Measurements from ENCODE around the gene SEC31A.

SEC31A gene

GRCh38 chr4:82798168-82799005 is 92.6 kb downstream of the SEC31A start, which contains the start of gene SCD5:
SCD5 (minus strand) TSS chr4:82798796; CDS start chr4:82798537, 259 bp downstream.
- DNase-seq (ENCODE audit: low read depth in 3 of 3, low spot score in 1 of 3), result no peak

GRCh38 chr4:82797405-82798111 is 93.4 kb downstream of the SEC31A start:
- DNase-seq (ENCODE audit: low read depth in 3 of 3, low spot score in 1 of 3), result no peak

- no peak for DNase-seq (ENCODE audit: low read depth in 3 of 3, low spot score in 1 of 3)
These were observed 93.9 kb downstream of the SEC31A start for GRCh38 chr4:82797040-82797404.

DNA sequence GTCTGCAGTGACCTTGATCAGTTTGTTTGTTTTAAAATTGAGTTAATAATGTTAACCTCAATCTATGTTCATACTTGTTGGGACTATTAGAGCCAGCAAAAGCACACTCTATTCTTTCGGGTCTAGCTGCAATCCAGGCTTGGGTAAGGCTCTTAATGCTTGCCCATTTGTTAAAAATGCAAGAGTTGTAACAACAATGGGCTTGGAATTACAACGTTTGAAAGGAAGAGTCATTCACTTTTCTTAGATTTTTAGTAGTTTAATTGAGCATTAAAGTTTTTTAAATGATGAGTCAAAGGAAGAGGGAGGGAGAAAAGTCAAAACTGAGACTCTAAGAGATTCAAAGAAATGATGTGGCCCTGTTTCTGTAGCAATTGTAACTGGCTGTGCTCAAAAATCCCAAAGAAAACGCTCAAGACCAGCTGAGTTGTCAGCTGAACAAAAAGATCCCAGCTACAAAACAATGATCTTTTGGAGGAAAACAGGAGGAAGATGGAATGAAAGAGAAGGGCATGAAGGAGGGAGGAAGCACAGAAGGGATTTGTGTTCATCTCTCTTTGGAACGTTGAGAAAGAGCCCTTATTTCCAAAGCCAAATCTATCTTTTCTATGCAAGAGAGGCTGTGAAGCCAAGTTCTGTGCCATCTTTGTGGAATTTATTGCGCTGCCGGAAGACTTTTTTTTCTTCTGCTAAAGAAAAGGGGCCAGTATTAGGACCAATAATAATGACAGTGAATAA is 97.9 kb downstream of the SEC31A start:
- no peak for DNase-seq (ENCODE audit: low read depth in 3 of 3, low spot score in 1 of 3)

DNA sequence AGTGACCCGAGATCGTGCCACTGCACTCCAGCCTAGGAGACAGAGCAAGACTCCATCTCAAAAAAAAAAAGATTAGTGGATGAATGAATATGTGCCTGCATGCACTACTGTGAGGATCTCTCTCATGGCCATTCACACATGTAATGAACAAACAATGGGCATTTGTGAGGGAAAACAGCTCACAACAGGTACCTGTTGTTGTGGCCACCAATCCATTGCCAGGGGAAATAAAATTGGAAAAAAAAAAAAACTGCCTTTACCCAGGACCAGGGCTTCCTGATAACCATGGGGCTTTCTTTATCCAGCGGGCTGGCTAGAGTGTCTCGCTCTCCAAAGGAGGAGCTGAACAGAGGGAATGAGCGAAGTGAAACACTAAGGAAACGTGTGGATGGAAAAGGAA is 99.8 kb downstream of the SEC31A start:
- DNase-seq (ENCODE audit: low read depth in 3 of 3, low spot score in 1 of 3), result no peak

GRCh38 chr4:82790060-82790660 is 100.8 kb downstream of the SEC31A start:
- DNase-seq (ENCODE audit: low read depth in 3 of 3, low spot score in 1 of 3), result no peak

GRCh38 chr4:82789025-82789776 is 101.8 kb downstream of the SEC31A start:
- no peak for DNase-seq (ENCODE audit: low read depth in 3 of 3, low spot score in 1 of 3)

DNA sequence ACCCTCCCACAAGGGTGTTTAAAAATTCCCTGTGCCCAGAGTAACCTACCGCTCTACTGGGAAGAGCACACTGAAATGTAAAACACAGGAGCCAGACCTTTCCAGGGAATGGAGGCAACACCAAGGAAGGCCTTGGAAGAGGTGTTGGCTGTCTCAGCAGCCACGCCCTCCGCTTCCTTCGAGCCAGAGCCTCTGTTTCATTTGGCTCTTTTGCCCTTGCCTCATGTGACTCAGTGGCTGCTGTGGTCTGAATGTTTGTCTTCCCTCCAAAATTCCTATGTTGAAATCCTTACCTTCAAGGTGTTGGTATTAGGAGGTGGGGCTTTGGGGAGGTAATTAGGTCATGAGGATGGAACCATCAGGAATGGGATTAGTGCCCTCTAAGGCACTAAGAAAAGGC is 103.6 kb downstream of the SEC31A start:
- no peak for DNase-seq (ENCODE audit: low read depth in 3 of 3, low spot score in 1 of 3)

GRCh38 chr4:82786828-82787227 is 104.1 kb downstream of the SEC31A start:
- DNase-seq (ENCODE audit: low read depth in 3 of 3, low spot score in 1 of 3), result no peak

DNA sequence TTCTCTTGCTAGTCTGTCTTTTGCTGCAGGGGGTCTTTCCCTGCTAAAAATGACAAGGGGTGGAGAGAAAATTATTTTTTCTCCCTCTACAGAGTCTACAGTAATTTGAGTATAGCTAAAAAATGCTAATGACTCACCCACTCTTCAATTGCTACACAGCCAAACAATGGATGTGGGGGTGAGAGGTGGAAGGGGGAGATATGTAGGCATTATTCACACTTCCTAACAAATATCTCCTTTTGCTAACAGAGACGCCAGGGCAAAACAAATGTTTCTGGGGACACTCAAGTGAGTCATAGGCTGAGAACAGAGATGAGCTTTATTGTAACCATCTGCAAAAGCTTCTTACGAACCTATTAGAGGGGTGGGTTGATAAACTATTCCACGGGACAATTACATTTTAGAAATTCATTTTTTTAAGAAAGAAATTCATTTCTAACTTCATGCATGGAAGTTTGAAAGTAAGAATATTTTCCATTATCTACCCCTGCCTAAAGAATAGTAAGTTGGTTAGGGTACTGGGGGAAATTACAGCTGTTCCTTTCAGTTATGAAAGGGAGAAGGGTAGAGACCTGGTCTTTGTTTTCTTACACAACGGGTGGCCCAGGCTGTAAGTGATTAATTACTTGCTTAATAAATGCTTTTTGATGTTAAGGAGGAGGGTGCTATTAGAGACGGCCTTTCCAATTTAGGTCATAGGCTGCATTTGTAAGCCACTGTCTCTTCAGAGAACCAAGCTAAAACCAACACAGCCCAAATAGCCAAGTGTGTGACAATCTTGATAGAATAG is 105.1 kb downstream of the SEC31A start:
- no peak for DNase-seq (ENCODE audit: low read depth in 3 of 3, low spot score in 1 of 3)

DNA sequence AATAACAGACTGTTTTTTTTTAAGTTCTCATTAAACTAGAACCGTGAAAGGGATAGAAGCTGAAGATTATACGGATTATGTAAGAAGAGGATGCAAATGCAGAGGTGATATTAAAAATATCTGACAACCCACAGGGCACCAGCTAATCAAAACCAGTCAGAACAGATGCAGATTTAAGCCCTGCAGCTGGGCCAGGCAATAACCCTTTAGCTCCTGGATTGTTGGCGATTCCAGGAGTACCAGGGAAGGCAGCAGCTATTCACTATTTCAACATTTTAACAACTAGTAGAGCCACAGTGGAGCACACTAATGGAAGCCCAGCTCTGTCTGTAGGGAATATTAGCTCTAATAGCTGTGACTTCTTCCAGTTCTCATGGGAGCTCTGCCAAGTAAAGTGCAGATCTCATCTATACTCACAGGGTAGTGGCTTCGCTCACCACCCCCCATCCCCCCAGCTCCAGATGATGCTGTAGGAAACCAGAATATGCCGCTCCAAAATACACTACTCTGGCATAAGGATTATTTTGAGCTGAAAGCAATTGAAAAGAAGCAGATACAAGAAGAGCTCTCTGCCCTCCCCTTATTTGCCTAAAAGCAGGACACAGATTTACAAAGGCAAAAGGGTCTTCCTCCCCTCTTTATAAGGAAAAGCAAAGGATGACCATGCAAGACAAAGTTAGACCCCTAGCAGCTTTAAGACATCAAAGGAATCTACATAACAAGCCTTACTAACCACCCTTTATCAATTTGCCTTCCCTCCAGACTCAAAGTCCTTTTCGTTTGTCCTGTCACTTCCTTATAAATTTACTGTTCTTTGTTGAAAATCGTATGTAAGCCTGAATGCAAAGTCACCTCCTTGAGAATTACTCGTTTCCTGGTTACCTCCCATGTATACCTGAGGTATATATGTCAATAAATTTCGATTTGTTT is 106.0 kb downstream of the SEC31A start:
- DNase-seq (ENCODE audit: low read depth in 3 of 3, low spot score in 1 of 3), result no peak

- DNase-seq (ENCODE audit: low read depth in 3 of 3, low spot score in 1 of 3), result no peak
These were observed 108.2 kb downstream of the SEC31A start for GRCh38 chr4:82782626-82783345.

DNA sequence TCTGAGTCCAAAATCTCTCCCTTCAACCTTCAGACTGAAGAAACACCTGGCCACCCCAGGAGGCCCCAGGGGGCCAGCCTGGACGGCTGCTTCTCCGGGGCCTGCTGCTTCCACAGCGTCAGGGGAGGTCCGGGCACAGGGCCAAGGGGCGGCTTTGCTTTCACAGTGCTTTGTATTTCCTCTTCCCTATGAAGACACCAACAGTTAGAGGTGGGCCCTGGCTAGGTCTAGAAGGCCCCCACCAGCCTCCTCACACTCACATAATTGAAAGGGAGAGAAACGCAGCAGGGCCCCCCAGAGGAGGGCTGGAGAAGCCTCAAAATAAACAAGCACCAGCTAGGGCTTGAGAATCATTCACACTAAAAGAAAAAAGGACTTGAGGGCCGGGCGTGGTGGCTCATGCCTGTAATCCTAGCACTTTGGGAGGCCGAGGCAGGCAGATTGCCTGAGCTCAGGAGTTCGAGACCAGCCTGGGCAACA is 110.2 kb downstream of the SEC31A start:
- DNase-seq (ENCODE audit: low read depth in 3 of 3, low spot score in 1 of 3), result no peak

DNA sequence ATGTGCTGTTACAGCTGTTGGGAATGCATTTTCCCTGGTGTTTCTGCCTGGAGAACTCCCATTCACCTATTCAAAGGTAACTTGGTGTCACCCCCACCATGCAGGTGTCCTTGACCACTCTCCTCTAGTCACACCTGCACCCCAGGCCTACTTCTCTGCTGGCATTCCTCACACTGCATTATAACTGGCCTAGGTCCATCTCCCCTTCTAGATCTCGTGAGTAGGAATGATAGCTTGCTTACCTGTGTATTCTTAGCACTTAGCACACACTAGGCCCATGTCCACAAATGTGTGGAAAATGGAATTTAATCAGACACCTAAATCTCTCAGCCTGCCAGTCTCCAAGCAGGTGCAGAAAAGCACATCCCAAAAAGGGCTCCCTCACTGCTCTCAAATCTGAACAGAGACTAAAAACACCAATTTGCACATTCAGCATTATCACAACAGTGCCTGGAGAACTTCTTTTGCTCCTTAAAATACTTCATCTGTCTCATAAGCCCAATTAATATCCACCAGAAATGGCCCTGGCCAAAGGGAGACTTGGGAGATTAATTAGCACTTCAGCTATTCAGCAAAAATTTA is 110.7 kb downstream of the SEC31A start:
- DNase-seq (ENCODE audit: low read depth in 3 of 3, low spot score in 1 of 3), result no peak

DNA sequence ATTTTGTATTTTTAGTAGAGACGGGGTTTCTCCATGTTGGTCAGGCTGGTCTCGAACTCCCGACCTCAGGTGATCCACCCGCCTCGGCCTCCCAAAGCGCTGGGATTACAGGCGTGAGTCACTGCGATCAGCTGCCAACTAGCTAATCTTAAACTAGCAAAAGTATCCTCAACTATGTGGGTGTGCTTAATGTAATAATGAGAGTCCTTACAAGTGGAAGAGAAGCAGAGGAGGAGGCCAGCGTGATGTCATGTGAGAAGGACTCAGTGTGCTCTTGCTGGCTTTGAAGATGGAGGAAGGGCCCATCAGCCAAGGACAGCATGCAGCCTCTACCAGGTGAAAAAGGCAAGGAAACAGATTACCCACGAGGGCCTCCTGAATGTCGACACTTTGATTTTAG is 111.9 kb downstream of the SEC31A start:
- DNase-seq (ENCODE audit: low read depth in 3 of 3, low spot score in 1 of 3), result no peak

- no peak for DNase-seq (ENCODE audit: low read depth in 3 of 3, low spot score in 1 of 3)
These were observed 113.0 kb downstream of the SEC31A start for GRCh38 chr4:82777857-82778525.

GRCh38 chr4:82776925-82777542 is 113.9 kb downstream of the SEC31A start:
- DNase-seq (ENCODE audit: low read depth in 3 of 3, low spot score in 1 of 3), result no peak
